Adrenal gland (tissue), 5 donors: ENCODE data around the gene ATXN2.

ENCODE experiments used
- CTCF ChIP-seq, 6 experiments: fragments of 450-650 bp in 4 of 6; fragments of 200-600 bp in 2 of 6; sonication (generic) in 1 of 6; IDR thresholded peaks; 1 replicate in 5 of 6; 2 replicates in 1 of 6; pipeline versions ENCODE4 v1.5.1 to v1.8.0; 2016 to 2021; ENCODE audit warnings: antibody characterized with exemption in 6 of 6, mild to moderate bottlenecking in 2 of 6, moderate library complexity in 1 of 6
- POLR2A ChIP-seq, 2 donors: fragments of 450-650 bp; IDR thresholded peaks; one replicate each; pipeline ENCODE4 v1.6.1; 2017; ENCODE audit warnings: antibody characterized with exemption in 2 of 2, mild to moderate bottlenecking in 2 of 2, moderate library complexity in 1 of 2
- donor health status: DM: no; HTN: no; CAD: no.

GRCh38 chr12:111445726-111446581, 153.2 kb downstream of the ATXN2 start:
- TF ChIP-seq CTCF (IDR thresholded peaks at IDR 0.05): no peak
- no peak for TF ChIP-seq POLR2A (IDR thresholded peaks at IDR 0.05)
